ENCODE results near the gene PTCSC3. TPM values are rescaled to one million over a fixed set of nuclear protein-coding genes. Genes with fewer than 3 reads are reported as not detected.

The PTCSC3 gene
- total and polyA plus RNA-seq, 12 donors = not detected

GRCh38 chr14:36130186-36130585 is 46.3 kb downstream of the PTCSC3 start:
- intact Hi-C loops (cut with DNase I) = no loop called here
- no peaks in the 10 kb centered on the region for H3K4me1 ChIP-seq
- H3K9me3 ChIP-seq = peaks cover 0 to 4% (median 0%) of the 10 kb centered on the region in 11 donors
- H3K4me3 ChIP-seq = no peak overlapping the region
- WGBS, 2 donors = 67 to 74% methylated on average over 1 of the region's 1 CpG
- no peaks in the 10 kb centered on the region for H3K36me3 ChIP-seq
- ATAC-seq (no peak), DNase-seq (no peak)
- TF ChIP-seq CTCF (IDR thresholded peaks at IDR 0.05) = no peak
- no peak overlapping the region for H3K27ac ChIP-seq
- no peaks in the 10 kb centered on the region for H3K27me3 ChIP-seq

- TF ChIP-seq CTCF (IDR thresholded peaks at IDR 0.05) = no peak
- intact Hi-C loops (cut with DNase I) = no loop called here
These were observed 47.3 kb downstream of the PTCSC3 start for GRCh38 chr14:36129181-36129580.

GRCh38 chr14:36113341-36113740 is 63.2 kb downstream of the PTCSC3 start:
- no peak for ATAC-seq

More at GRCh38 chr14:36129181-36129580, 47.3 kb downstream of the PTCSC3 start:
- DNase-seq (no peak), ATAC-seq (no peak)
- H3K4me3 ChIP-seq = no peak overlapping the region
- H3K4me1 ChIP-seq = no peaks in the 10 kb centered on the region
- 74 to 75% methylated on average over 2 of the region's 2 CpGs for WGBS, 2 donors
- H3K9me3 ChIP-seq = peaks cover 0 to 4% (median 0%) of the 10 kb centered on the region in 11 donors
- H3K27ac ChIP-seq = no peak overlapping the region
- no peaks in the 10 kb centered on the region for H3K36me3 ChIP-seq
- no peaks in the 10 kb centered on the region for H3K27me3 ChIP-seq

GRCh38 chr14:36111822-36112583 is 64.5 kb downstream of the PTCSC3 start:
- TF ChIP-seq CTCF (IDR thresholded peaks at IDR 0.05) = no peak
- Histone ChIP-seq H3K27ac (no peak overlapping the region), H3K36me3 (no peaks in the 10 kb centered on the region), H3K9me3 (no peaks in the 10 kb centered on the region), H3K27me3 (no peaks in the 10 kb centered on the region), H3K4me3 (no peak overlapping the region), H3K4me1 (no peaks in the 10 kb centered on the region)
- 71 to 72% methylated on average over 3 of the region's 3 CpGs for WGBS, 2 donors
- no peak for ATAC-seq
- no peak for DNase-seq
- intact Hi-C loops (cut with DNase I) = no loop called here

More at GRCh38 chr14:36113341-36113740, 63.2 kb downstream of the PTCSC3 start:
- intact Hi-C loops (cut with DNase I) = no loop called here
- no peaks in the 10 kb centered on the region for H3K4me1 ChIP-seq
- no peak for TF ChIP-seq CTCF (IDR thresholded peaks at IDR 0.05)
- DNase-seq = no peak
- no peaks in the 10 kb centered on the region for H3K9me3 ChIP-seq
- no peaks in the 10 kb centered on the region for H3K27me3 ChIP-seq
- H3K27ac ChIP-seq = no peak overlapping the region
- H3K4me3 ChIP-seq = no peak overlapping the region
- WGBS, 2 donors = 63 to 70% methylated on average over 4 of the region's 4 CpGs
- H3K36me3 ChIP-seq = no peaks in the 10 kb centered on the region

Data from heart right ventricle (tissue), 16 donors.